Large intestine (tissue), 3 donors: ENCODE results near the gene BRINP1. TPM values are rescaled to one million over a fixed set of nuclear protein-coding genes. Genes with fewer than 3 reads are reported as not detected.

Experiments used
- DNase-seq, 2 donors: peaks; one replicate each; pipeline versions ENCODE4 v3.0.0 to v3.0.0-alpha.2; 2013
- H3K27ac ChIP-seq: one replicate; pipeline ENCODE4 v1.5.1; 2013; ENCODE audit warnings: low read length
- H3K27me3 ChIP-seq: 2 replicates; pipeline ENCODE4 v1.6.1; 2013; ENCODE audit warnings: low read length; ENCODE audit not compliant: control insufficient read depth, insufficient read depth
- H3K36me3 ChIP-seq: 2 replicates; pipeline ENCODE4 v1.6.1; 2013; ENCODE audit warnings: low read length; ENCODE audit not compliant: control insufficient read depth, insufficient read depth
- H3K4me1 ChIP-seq: one replicate; pipeline ENCODE4 v1.6.1; 2013; ENCODE audit warnings: low read length; ENCODE audit not compliant: control insufficient read depth, insufficient read depth
- H3K4me3 ChIP-seq: one replicate; pipeline ENCODE4 v1.5.1; 2013; ENCODE audit warnings: low read length
- H3K9me3 ChIP-seq: one replicate; pipeline ENCODE4 v1.6.1; 2013; ENCODE audit warnings: mild to moderate bottlenecking, low read depth, low read length, moderate library complexity; ENCODE audit not compliant: control insufficient read depth
- WGBS: methylation state at CpG from one replicate; pipeline ENCODE4 v1.1.5; 2013; ENCODE audit warnings: low lambda C conversion rate; ENCODE audit not compliant: insufficient coverage; 5-methylcytosine and 5-hydroxymethylcytosine counted together
- polyA plus RNA-seq: library from polyadenylated mRNA; unstranded; fragments of 120-200 nt; gene quantifications from one replicate; pipeline ENCODE4 v1.2.1, GENCODE V29; 2013

BRINP1 gene
- polyA plus RNA-seq, 1 donor: 0.67 TPM

- Histone ChIP-seq H3K27me3 (peaks cover 6% of the 10 kb centered on the region), H3K4me3 (no peak overlapping the region), H3K36me3 (no peaks in the 10 kb centered on the region), H3K4me1 (no peaks in the 10 kb centered on the region), H3K9me3 (no peaks in the 10 kb centered on the region), H3K27ac (no peak overlapping the region)
- 62% methylated on average over 1 of the region's 6 CpGs for WGBS
- no peak for DNase-seq
These were observed 86.7 kb downstream of the BRINP1 start for GRCh38 chr9:119282476-119283077.

GRCh38 chr9:119280740-119281485 is 88.3 kb downstream of the BRINP1 start:
- H3K36me3 ChIP-seq: no peaks in the 10 kb centered on the region
- no peaks in the 10 kb centered on the region for H3K4me1 ChIP-seq
- WGBS: 83% methylated on average over 1 of the region's 1 CpG
- peaks cover 6% of the 10 kb centered on the region for H3K27me3 ChIP-seq
- no peak overlapping the region for H3K27ac ChIP-seq
- H3K4me3 ChIP-seq: no peak overlapping the region
- DNase-seq: no peak
- H3K9me3 ChIP-seq: no peaks in the 10 kb centered on the region

- no peak for DNase-seq
- H3K27me3 ChIP-seq: peaks cover 4% of the 10 kb centered on the region
- H3K27ac ChIP-seq: no peak overlapping the region
- no peaks in the 10 kb centered on the region for H3K9me3 ChIP-seq
- no peak overlapping the region for H3K4me3 ChIP-seq
- 100% methylated on average over 1 of the region's 4 CpGs for WGBS
- H3K4me1 ChIP-seq: no peaks in the 10 kb centered on the region
- H3K36me3 ChIP-seq: no peaks in the 10 kb centered on the region
These were observed 91.1 kb downstream of the BRINP1 start for GRCh38 chr9:119278171-119278570.

- no peak overlapping the region for H3K27ac ChIP-seq
- no peaks in the 10 kb centered on the region for H3K9me3 ChIP-seq
- DNase-seq: no peak
- no peaks in the 10 kb centered on the region for H3K36me3 ChIP-seq
- no peaks in the 10 kb centered on the region for H3K27me3 ChIP-seq
- no peaks in the 10 kb centered on the region for H3K4me1 ChIP-seq
- no peak overlapping the region for H3K4me3 ChIP-seq
- WGBS: no CpG with 5 or more reads among the region's 3 CpGs
These were observed 95.1 kb downstream of the BRINP1 start for GRCh38 chr9:119273984-119274665.

GRCh38 chr9:119273325-119273904 is 95.8 kb downstream of the BRINP1 start:
- no peaks in the 10 kb centered on the region for H3K9me3 ChIP-seq
- no peak for DNase-seq
- no peak overlapping the region for H3K4me3 ChIP-seq
- 54% methylated on average over 3 of the region's 5 CpGs for WGBS
- no peaks in the 10 kb centered on the region for H3K4me1 ChIP-seq
- H3K27me3 ChIP-seq: no peaks in the 10 kb centered on the region
- no peaks in the 10 kb centered on the region for H3K36me3 ChIP-seq
- no peak overlapping the region for H3K27ac ChIP-seq

GRCh38 chr9:119272500-119273211 is 96.6 kb downstream of the BRINP1 start:
- H3K4me3 ChIP-seq: no peak overlapping the region

GRCh38 chr9:119268985-119269384 is 100.2 kb downstream of the BRINP1 start:
- DNase-seq: no peak
- no CpG with 5 or more reads among the region's 3 CpGs for WGBS
- Histone ChIP-seq H3K36me3 (no peaks in the 10 kb centered on the region), H3K4me1 (no peaks in the 10 kb centered on the region), H3K4me3 (no peak overlapping the region), H3K9me3 (no peaks in the 10 kb centered on the region), H3K27ac (no peak overlapping the region), H3K27me3 (no peaks in the 10 kb centered on the region)

More at GRCh38 chr9:119272500-119273211, 96.6 kb downstream of the BRINP1 start:
- H3K9me3 ChIP-seq: no peaks in the 10 kb centered on the region
- no peak for DNase-seq
- H3K4me1 ChIP-seq: no peaks in the 10 kb centered on the region
- WGBS: no CpG with 5 or more reads among the region's 5 CpGs
- H3K27ac ChIP-seq: no peak overlapping the region
- no peaks in the 10 kb centered on the region for H3K36me3 ChIP-seq
- H3K27me3 ChIP-seq: no peaks in the 10 kb centered on the region

GRCh38 chr9:119264165-119264564 is 105.1 kb downstream of the BRINP1 start:
- 83% methylated on average over 1 of the region's 3 CpGs for WGBS
- Histone ChIP-seq H3K27ac (no peak overlapping the region), H3K4me1 (no peaks in the 10 kb centered on the region), H3K36me3 (no peaks in the 10 kb centered on the region), H3K27me3 (no peaks in the 10 kb centered on the region), H3K9me3 (no peaks in the 10 kb centered on the region), H3K4me3 (no peak overlapping the region)
- DNase-seq: no peak

GRCh38 chr9:119257592-119257991 is 111.6 kb downstream of the BRINP1 start:
- Histone ChIP-seq H3K9me3 (no peaks in the 10 kb centered on the region), H3K4me3 (no peak overlapping the region), H3K27ac (no peak overlapping the region), H3K36me3 (no peaks in the 10 kb centered on the region), H3K4me1 (no peaks in the 10 kb centered on the region), H3K27me3 (no peaks in the 10 kb centered on the region)
- no peak for DNase-seq
- WGBS: no CpG with 5 or more reads among the region's 4 CpGs

- H3K4me3 ChIP-seq: no peak overlapping the region
- no peaks in the 10 kb centered on the region for H3K27me3 ChIP-seq
- WGBS: 60% methylated on average over 2 of the region's 3 CpGs
- H3K4me1 ChIP-seq: no peaks in the 10 kb centered on the region
- H3K27ac ChIP-seq: no peak overlapping the region
- DNase-seq: no peak
- no peaks in the 10 kb centered on the region for H3K9me3 ChIP-seq
- H3K36me3 ChIP-seq: no peaks in the 10 kb centered on the region
These were observed 114.1 kb downstream of the BRINP1 start for GRCh38 chr9:119255116-119255515.
